Trophoblast cell (in vitro differentiated cells and primary cell): ENCODE measurements around the gene POR.
A peak's percentile ranks its signal among the peaks of the same experiment; 100 is the strongest.

Source experiments
- DNase-seq, 2 donors: peaks; one replicate each; pipeline ENCODE4 v3.0.0-alpha.2; 2016
- H2AFZ ChIP-seq: 2 replicates; pipeline ENCODE4 v1.6.1; 2013; ENCODE audit warnings: low read length, moderate library complexity, mild to moderate bottlenecking; ENCODE audit not compliant: insufficient read depth, poor library complexity
- H2AK5ac ChIP-seq: 2 replicates; pipeline ENCODE4 v1.6.1; 2013; ENCODE audit warnings: mild to moderate bottlenecking, low read length
- H2BK120ac ChIP-seq: 2 replicates; pipeline ENCODE4 v1.6.1; 2013; ENCODE audit warnings: low read length, mild to moderate bottlenecking, moderate library complexity; ENCODE audit not compliant: insufficient read depth, poor library complexity
- H2BK12ac ChIP-seq: 2 replicates; pipeline ENCODE4 v1.6.1; 2013; ENCODE audit warnings: mild to moderate bottlenecking, low read length, moderate library complexity
- H2BK5ac ChIP-seq: 2 replicates; pipeline ENCODE4 v1.6.1; 2013; ENCODE audit warnings: low read length, low read depth, moderate library complexity, mild to moderate bottlenecking; ENCODE audit not compliant: poor library complexity
- H3K14ac ChIP-seq: 2 replicates; pipeline ENCODE4 v1.6.1; 2013; ENCODE audit warnings: mild to moderate bottlenecking, low read length
- H3K18ac ChIP-seq: 2 replicates; pipeline ENCODE4 v1.6.1; 2013; ENCODE audit warnings: mild to moderate bottlenecking, low read length
- H3K23ac ChIP-seq: 2 replicates; pipeline ENCODE4 v1.6.1; 2013; ENCODE audit warnings: low read length
- H3K27ac ChIP-seq: 2 replicates; pipeline ENCODE4 v1.5.1; 2013; ENCODE audit warnings: low read depth, mild to moderate bottlenecking, inconsistent platforms, low read length, moderate library complexity
- H3K27me3 ChIP-seq: 2 replicates; pipeline ENCODE4 v1.6.1; 2013; ENCODE audit warnings: inconsistent platforms, mild to moderate bottlenecking, low read length, moderate library complexity; ENCODE audit not compliant: insufficient read depth
- H3K36me3 ChIP-seq, 2 experiments: 1 replicate in 1 of 2; 2 replicates in 1 of 2; pipeline ENCODE4 v1.6.1; 2013; ENCODE audit warnings: low read length in 2 of 2, mild to moderate bottlenecking in 2 of 2, moderate library complexity in 1 of 2; ENCODE audit not compliant: insufficient read depth in 2 of 2, control insufficient read depth in 1 of 2
- H3K4ac ChIP-seq: 2 replicates; pipeline ENCODE4 v1.6.1; 2013; ENCODE audit warnings: low read depth, mild to moderate bottlenecking, low read length, moderate library complexity
- H3K4me1 ChIP-seq, 2 experiments: 1 replicate in 1 of 2; 2 replicates in 1 of 2; pipeline ENCODE4 v1.6.1; 2013; ENCODE audit warnings: low read length in 2 of 2, mild to moderate bottlenecking in 2 of 2, moderate library complexity in 1 of 2; ENCODE audit not compliant: insufficient read depth in 2 of 2, control insufficient read depth in 1 of 2
- H3K4me2 ChIP-seq: 2 replicates; pipeline ENCODE4 v1.6.1; 2013; ENCODE audit warnings: inconsistent platforms, mild to moderate bottlenecking, low read length, moderate library complexity
- H3K4me3 ChIP-seq: 2 replicates; pipeline ENCODE4 v1.5.1; 2013; ENCODE audit warnings: mild to moderate bottlenecking, low read depth, low read length, inconsistent platforms
- H3K79me1 ChIP-seq: one replicate; pipeline ENCODE4 v1.6.1; 2013; ENCODE audit warnings: low read length
- H3K79me2 ChIP-seq: 2 replicates; pipeline ENCODE4 v1.6.1; 2013; ENCODE audit warnings: low read length, mild to moderate bottlenecking; ENCODE audit not compliant: control insufficient read depth, insufficient read depth, poor library complexity
- H3K9ac ChIP-seq: 2 replicates; pipeline ENCODE4 v1.6.1; 2013; ENCODE audit warnings: mild to moderate bottlenecking, low read length
- H3K9me3 ChIP-seq: 2 replicates; pipeline ENCODE4 v1.6.1; 2013; ENCODE audit warnings: low read depth, mild to moderate bottlenecking, control low read depth, inconsistent platforms, low read length; ENCODE audit not compliant: insufficient read depth
- H4K12ac ChIP-seq: 2 replicates; pipeline ENCODE4 v1.6.1; 2013; ENCODE audit warnings: low read depth, mild to moderate bottlenecking, low read length, moderate library complexity
- H4K8ac ChIP-seq: 2 replicates; pipeline ENCODE4 v1.6.1; 2013; ENCODE audit warnings: low read depth, mild to moderate bottlenecking, low read length, moderate library complexity
- H4K91ac ChIP-seq: one replicate; pipeline ENCODE4 v1.6.1; 2013; ENCODE audit warnings: low read depth, mild to moderate bottlenecking, low read length, moderate library complexity
- WGBS: extraction: QIAGEN DNeasy Blood & Tissue Kit; methylation state at CpG from one replicate; pipeline ENCODE4 v1.1.7; 2013; ENCODE audit warnings: missing lambda C conversion rate; ENCODE audit not compliant: insufficient read length, insufficient coverage; ENCODE audit errors: extremely low coverage; 5-methylcytosine and 5-hydroxymethylcytosine counted together

POR gene

GRCh38 chr7:75916259-75916658 is 1.3 kb downstream of the POR start:
- H3K4me2 ChIP-seq, result peak overlapping the region; percentile 95
- no peaks in the 10 kb centered on the region for H3K27me3 ChIP-seq
- H4K91ac ChIP-seq, result no peak overlapping the region
- no peak overlapping the region for H2BK5ac ChIP-seq
- peaks cover 10% of the 10 kb centered on the region for H3K79me2 ChIP-seq
- no peak overlapping the region for H3K4me3 ChIP-seq
- no peak overlapping the region for H2BK12ac ChIP-seq
- no peak overlapping the region for H3K27ac ChIP-seq
- H4K8ac ChIP-seq, result no peak overlapping the region
- no peak overlapping the region for H3K23ac ChIP-seq
- no peak overlapping the region for H3K14ac ChIP-seq
- H4K12ac ChIP-seq, result no peak overlapping the region
- H3K4ac ChIP-seq, result no peak overlapping the region
- peaks cover 11 to 12% of the 10 kb centered on the region in 2 experiments for H3K4me1 ChIP-seq
- no peak overlapping the region for H2BK120ac ChIP-seq
- DNase-seq, result no peak
- no peak overlapping the region for H3K18ac ChIP-seq
- WGBS, result no CpG with 5 or more reads among the region's 5 CpGs
- H3K79me1 ChIP-seq, result peaks cover 8% of the 10 kb centered on the region
- H3K36me3 ChIP-seq, result peaks cover 0 to 4% of the 10 kb centered on the region in 2 experiments
- H2AFZ ChIP-seq, result no peak overlapping the region
- no peaks in the 10 kb centered on the region for H3K9me3 ChIP-seq
- H2AK5ac ChIP-seq, result no peak overlapping the region
- H3K9ac ChIP-seq, result no peak overlapping the region

GRCh38 chr7:75916685-75917634 is 2.0 kb downstream of the POR start:
- Histone ChIP-seq H3K4me3 (no peak overlapping the region), H2AK5ac (no peak overlapping the region), H3K36me3 (peaks cover 0 to 4% of the 10 kb centered on the region in 2 experiments), H3K79me2 (peaks cover 10% of the 10 kb centered on the region), H3K9me3 (no peaks in the 10 kb centered on the region), H4K8ac (no peak overlapping the region), H3K79me1 (peaks cover 8% of the 10 kb centered on the region), H2AFZ (no peak overlapping the region), H3K27me3 (no peaks in the 10 kb centered on the region), H3K14ac (no peak overlapping the region), H2BK120ac (no peak overlapping the region), H3K9ac (no peak overlapping the region), H3K4me1 (peaks cover 11 to 12% of the 10 kb centered on the region in 2 experiments), H3K27ac (no peak overlapping the region), H2BK5ac (no peak overlapping the region), H3K4me2 (no peak overlapping the region), H4K12ac (no peak overlapping the region), H3K23ac (no peak overlapping the region), H3K4ac (no peak overlapping the region), H2BK12ac (no peak overlapping the region), H3K18ac (no peak overlapping the region), H4K91ac (no peak overlapping the region)
- no CpG with 5 or more reads among the region's 11 CpGs for WGBS
- DNase-seq, result peak in 1 of 2 donors; percentile 38

- no peak overlapping the region for H4K91ac ChIP-seq
- peaks cover 4 to 5% of the 10 kb centered on the region in 2 experiments for H3K4me1 ChIP-seq
- no peak overlapping the region for H2BK120ac ChIP-seq
- DNase-seq, result peak; percentile 48 to 65
- H3K79me2 ChIP-seq, result peaks cover under 1% of the 10 kb centered on the region
- H3K14ac ChIP-seq, result no peak overlapping the region
- no peak overlapping the region for H3K23ac ChIP-seq
- H3K4me2 ChIP-seq, result no peak overlapping the region
- no CpG with 5 or more reads among the region's 19 CpGs for WGBS
- H3K9ac ChIP-seq, result no peak overlapping the region
- H4K12ac ChIP-seq, result no peak overlapping the region
- H3K79me1 ChIP-seq, result no peaks in the 10 kb centered on the region
- H2BK12ac ChIP-seq, result no peak overlapping the region
- H3K4ac ChIP-seq, result no peak overlapping the region
- H3K27me3 ChIP-seq, result no peaks in the 10 kb centered on the region
- no peak overlapping the region for H4K8ac ChIP-seq
- no peak overlapping the region for H3K4me3 ChIP-seq
- no peak overlapping the region for H2BK5ac ChIP-seq
- no peak overlapping the region for H2AK5ac ChIP-seq
- H3K27ac ChIP-seq, result no peak overlapping the region
- H3K36me3 ChIP-seq, result peaks cover 0 to 4% of the 10 kb centered on the region in 2 experiments
- H3K9me3 ChIP-seq, result no peaks in the 10 kb centered on the region
- no peak overlapping the region for H2AFZ ChIP-seq
- H3K18ac ChIP-seq, result no peak overlapping the region
Measured at GRCh38 chr7:75920431-75921161, 5.6 kb downstream of the POR start.

- H2BK12ac ChIP-seq, result no peak overlapping the region
- H2BK5ac ChIP-seq, result no peak overlapping the region
- no peak overlapping the region for H3K4ac ChIP-seq
- no peak overlapping the region for H3K14ac ChIP-seq
- no peak overlapping the region for H3K23ac ChIP-seq
- H3K4me2 ChIP-seq, result no peak overlapping the region
- no CpG with 5 or more reads among the region's 14 CpGs for WGBS
- no peak overlapping the region for H4K91ac ChIP-seq
- H3K27me3 ChIP-seq, result no peaks in the 10 kb centered on the region
- H4K8ac ChIP-seq, result no peak overlapping the region
- H2BK120ac ChIP-seq, result no peak overlapping the region
- H3K27ac ChIP-seq, result no peak overlapping the region
- H3K79me1 ChIP-seq, result no peaks in the 10 kb centered on the region
- no peaks in the 10 kb centered on the region for H3K4me1 ChIP-seq
- DNase-seq, result no peak
- H3K9me3 ChIP-seq, result no peaks in the 10 kb centered on the region
- no peak overlapping the region for H3K4me3 ChIP-seq
- no peak overlapping the region for H3K18ac ChIP-seq
- no peak overlapping the region for H2AFZ ChIP-seq
- no peaks in the 10 kb centered on the region for H3K79me2 ChIP-seq
- no peak overlapping the region for H4K12ac ChIP-seq
- no peak overlapping the region for H2AK5ac ChIP-seq
- no peak overlapping the region for H3K9ac ChIP-seq
- H3K36me3 ChIP-seq, result peaks cover 2 to 4% of the 10 kb centered on the region in 2 experiments
Measured at GRCh38 chr7:75921479-75921878, 6.5 kb downstream of the POR start.
